Ishikawa (cell line): Measurements from ENCODE around the gene SRGAP1.
A peak's percentile ranks its signal among the peaks of the same experiment; 100 is the strongest.

Experiments used
- CEBPB ChIP-seq: IDR thresholded peaks from 2 replicates; pipeline ENCODE4 v1.6.1; 2012
- CREB1 ChIP-seq: IDR thresholded peaks from 2 replicates; pipeline ENCODE4 v1.6.1; 2012; ENCODE audit warnings: low read depth
- EGR1 ChIP-seq: IDR thresholded peaks from 2 replicates; pipeline ENCODE4 v1.6.1; 2012
- EP300 ChIP-seq: IDR thresholded peaks from 2 replicates; pipeline ENCODE4 v1.6.1; 2012; ENCODE audit warnings: borderline replicate concordance
- FOXM1 ChIP-seq: IDR thresholded peaks from 2 replicates; pipeline ENCODE4 v1.6.1; 2012; ENCODE audit warnings: low read depth, borderline replicate concordance
- NFIC ChIP-seq: IDR thresholded peaks from 2 replicates; pipeline ENCODE4 v1.6.1; 2012
- RAD21 ChIP-seq: IDR thresholded peaks from 2 replicates; pipeline ENCODE4 v1.6.1; 2012; ENCODE audit warnings: low read depth
- REST ChIP-seq: IDR thresholded peaks from 2 replicates; pipeline ENCODE4 v1.6.1; 2012; ENCODE audit warnings: low read depth, mild to moderate bottlenecking
- TAF1 ChIP-seq: IDR thresholded peaks from 2 replicates; pipeline ENCODE4 v1.6.1; 2012; ENCODE audit warnings: low read depth, mild to moderate bottlenecking
- TCF12 ChIP-seq: IDR thresholded peaks from 2 replicates; pipeline ENCODE4 v1.6.1; 2012; ENCODE audit warnings: low read depth
- TEAD4 ChIP-seq: IDR thresholded peaks from 2 replicates; pipeline ENCODE4 v1.6.1; 2012
- YY1 ChIP-seq: IDR thresholded peaks from 2 replicates; pipeline ENCODE4 v1.6.1; 2012; ENCODE audit warnings: low read depth
- ZBTB7A ChIP-seq: IDR thresholded peaks from 2 replicates; pipeline ENCODE4 v1.6.1; 2012; ENCODE audit warnings: low read depth
- TF ChIP-seq, protein P1 (sequence below): IDR thresholded peaks from 2 replicates; pipeline ENCODE4 v1.6.1; 2012
- TF ChIP-seq, protein P2 (sequence below): IDR thresholded peaks from 2 replicates; pipeline ENCODE4 v1.6.1; 2012

SRGAP1 gene

DNA sequence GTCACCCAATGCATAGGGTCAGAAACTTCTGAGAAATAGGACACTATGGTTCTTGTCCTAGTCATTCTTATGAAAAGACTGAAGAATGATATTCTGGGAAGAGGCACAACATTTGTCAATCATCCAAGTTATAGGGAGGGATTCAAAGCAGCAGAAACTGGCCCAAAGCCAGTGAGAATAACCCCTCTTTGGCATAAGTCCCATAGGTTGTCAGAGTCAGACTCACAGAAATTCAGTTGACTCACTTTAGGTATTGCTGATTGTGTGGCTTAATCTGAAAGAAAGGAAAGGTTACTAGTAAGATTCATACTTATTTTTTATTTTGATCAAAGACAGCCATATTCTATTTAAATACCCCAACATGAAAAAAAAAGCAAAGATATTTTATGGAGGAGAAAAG is 151.0 kb downstream of the SRGAP1 start:
- TF ChIP-seq NFIC, result 0 out of 2 replicates have a peak, but pooled peaks have one; percentile 37
- no peak for TF ChIP-seq EGR1

- no peak for TF ChIP-seq ZBTB7A
- no peak for TF ChIP-seq FOXM1
- no peak for TF ChIP-seq TEAD4
- TF ChIP-seq REST, result no peak
- no peak for TF ChIP-seq CEBPB
- TF ChIP-seq YY1, result no peak
- TF ChIP-seq CREB1, result no peak
- no peak for TF ChIP-seq EP300
- no peak for TF ChIP-seq TCF12
- TF ChIP-seq, protein P1, sequence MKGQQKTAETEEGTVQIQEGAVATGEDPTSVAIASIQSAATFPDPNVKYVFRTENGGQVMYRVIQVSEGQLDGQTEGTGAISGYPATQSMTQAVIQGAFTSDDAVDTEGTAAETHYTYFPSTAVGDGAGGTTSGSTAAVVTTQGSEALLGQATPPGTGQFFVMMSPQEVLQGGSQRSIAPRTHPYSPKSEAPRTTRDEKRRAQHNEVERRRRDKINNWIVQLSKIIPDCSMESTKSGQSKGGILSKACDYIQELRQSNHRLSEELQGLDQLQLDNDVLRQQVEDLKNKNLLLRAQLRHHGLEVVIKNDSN, result no peak
- no peak for TF ChIP-seq NFIC
- no peak for TF ChIP-seq TAF1
- TF ChIP-seq EGR1, result no peak
- TF ChIP-seq, protein P2, sequence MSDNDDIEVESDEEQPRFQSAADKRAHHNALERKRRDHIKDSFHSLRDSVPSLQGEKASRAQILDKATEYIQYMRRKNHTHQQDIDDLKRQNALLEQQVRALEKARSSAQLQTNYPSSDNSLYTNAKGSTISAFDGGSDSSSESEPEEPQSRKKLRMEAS, result no peak
- no peak for TF ChIP-seq RAD21
Observed at GRCh38 chr12:63996556-63996955, 152.1 kb downstream of the SRGAP1 start.

GRCh38 chr12:63997198-63997597 is 152.7 kb downstream of the SRGAP1 start:
- TF ChIP-seq EGR1, result no peak
- no peak for TF ChIP-seq EP300
- TF ChIP-seq, protein P2, result no peak
- TF ChIP-seq TAF1, result no peak
- TF ChIP-seq REST, result no peak
- TF ChIP-seq NFIC, result no peak
- no peak for TF ChIP-seq TEAD4
- TF ChIP-seq ZBTB7A, result no peak
- TF ChIP-seq CREB1, result no peak
- TF ChIP-seq TCF12, result no peak
- no peak for TF ChIP-seq FOXM1
- no peak for TF ChIP-seq CEBPB
- TF ChIP-seq YY1, result no peak
- TF ChIP-seq, protein P1, result no peak
- no peak for TF ChIP-seq RAD21

DNA sequence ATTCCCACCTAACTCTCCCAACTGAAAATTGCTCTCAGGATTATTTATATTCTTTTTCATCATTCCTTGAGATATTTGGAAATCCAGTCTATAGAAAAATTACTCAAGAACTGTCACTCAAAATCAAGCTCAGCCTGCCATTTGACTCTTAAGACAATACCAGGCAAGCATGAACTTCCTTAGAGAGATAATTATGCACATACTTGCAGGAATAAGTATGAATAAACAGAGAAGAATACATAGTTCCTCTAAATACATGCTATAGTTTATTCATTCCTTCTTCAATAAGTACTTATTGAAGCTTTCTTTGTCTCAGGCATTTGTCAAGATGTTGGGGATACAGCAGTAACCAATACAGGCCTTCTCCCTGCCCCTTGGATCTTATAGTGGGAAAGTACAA is 154.1 kb downstream of the SRGAP1 start:
- TF ChIP-seq RAD21, result no peak
- TF ChIP-seq, protein P1, result no peak
- TF ChIP-seq TEAD4, result no peak
- TF ChIP-seq CREB1, result no peak
- TF ChIP-seq TCF12, result no peak
- TF ChIP-seq NFIC, result no peak
- TF ChIP-seq TAF1, result no peak
- no peak for TF ChIP-seq EP300
- TF ChIP-seq YY1, result no peak
- no peak for TF ChIP-seq REST
- TF ChIP-seq, protein P2, result no peak
- no peak for TF ChIP-seq CEBPB
- TF ChIP-seq EGR1, result no peak
- no peak for TF ChIP-seq FOXM1
- TF ChIP-seq ZBTB7A, result no peak
